Body of pancreas (tissue), 4 donors: ENCODE results near the gene SCUBE1. TPM values are rescaled to one million over a fixed set of nuclear protein-coding genes. Genes with fewer than 3 reads are reported as not detected.

Experiments
- ATAC-seq: fragments of 150-250 bp; one replicate; pipeline ENCODE4 v1.9.1; 2016
- DNase-seq, 4 donors: peaks; one replicate each; pipeline ENCODE4 v3.0.0-alpha.2; 2019
- H3K27ac ChIP-seq, 4 donors: fragments of 200-600 bp; sonication (generic); 1 replicate in 3 of 4; 2 replicates in 1 of 4; pipeline versions ENCODE4 v1.5.1 to v1.6.1; 2016 to 2019; ENCODE audit warnings: mild to moderate bottlenecking in 1 of 4, mixed read lengths in 1 of 4, moderate library complexity in 1 of 4
- H3K27me3 ChIP-seq, 2 donors: fragments of 200-600 bp; sonication (generic); one replicate each; pipeline ENCODE4 v1.6.0; 2016; ENCODE audit warnings: mild to moderate bottlenecking in 1 of 2
- H3K36me3 ChIP-seq, 2 donors: fragments of 200-600 bp; sonication (generic); replicated peaks in 1 of 2; 2 replicates each; pipeline ENCODE4 v1.5.1; 2016; ENCODE audit warnings: low read depth in 2 of 2; ENCODE audit not compliant: insufficient read depth in 1 of 2
- H3K4me1 ChIP-seq: fragments of 200-600 bp; sonication (generic); one replicate; pipeline ENCODE4 v1.6.0; 2016
- H3K4me3 ChIP-seq, 2 donors: fragments of 200-600 bp; sonication (generic); 1 replicate in 1 of 2; 2 replicates in 1 of 2; pipeline ENCODE4 v1.5.1; 2016 to 2019
- H3K9me3 ChIP-seq, 3 donors: fragments of 200-600 bp; sonication (generic); 1 replicate in 2 of 3; 2 replicates in 1 of 3; pipeline ENCODE4 v1.5.1; 2016
- CTCF ChIP-seq, 7 experiments: fragments of 450-650 bp in 4 of 7; fragments of 200-600 bp in 3 of 7; sonication (generic) in 3 of 7; IDR thresholded peaks; one replicate each; pipeline ENCODE4 v1.5.1; 2016 to 2019; ENCODE audit warnings: antibody characterized with exemption in 7 of 7
- POLR2A ChIP-seq, 3 donors: fragments of 450-650 bp; IDR thresholded peaks; one replicate each; pipeline ENCODE4 v1.6.1; 2016; ENCODE audit warnings: antibody characterized with exemption in 3 of 3, mild to moderate bottlenecking in 2 of 3
- WGBS, 2 donors: methylation state at CpG; one replicate each; pipeline ENCODE4 v1.1.5; 2017; 5-methylcytosine and 5-hydroxymethylcytosine counted together
- intact Hi-C: fragments of 100-400 bp; cut with DNase I; formaldehyde crosslinking; loops from one replicate; pipeline ENCODE4 v1.15.1; 2023
- total RNA-seq, 2 donors: library from RNA; depleted of rRNA; stranded (reverse); fragments of >200 nt; gene quantifications; one replicate each; pipeline ENCODE4 v1.1.0, GENCODE V29; 2016

SCUBE1 gene
- total RNA-seq, 2 donors from 2014 or later: under 0.01 to 0.26 TPM

DNA sequence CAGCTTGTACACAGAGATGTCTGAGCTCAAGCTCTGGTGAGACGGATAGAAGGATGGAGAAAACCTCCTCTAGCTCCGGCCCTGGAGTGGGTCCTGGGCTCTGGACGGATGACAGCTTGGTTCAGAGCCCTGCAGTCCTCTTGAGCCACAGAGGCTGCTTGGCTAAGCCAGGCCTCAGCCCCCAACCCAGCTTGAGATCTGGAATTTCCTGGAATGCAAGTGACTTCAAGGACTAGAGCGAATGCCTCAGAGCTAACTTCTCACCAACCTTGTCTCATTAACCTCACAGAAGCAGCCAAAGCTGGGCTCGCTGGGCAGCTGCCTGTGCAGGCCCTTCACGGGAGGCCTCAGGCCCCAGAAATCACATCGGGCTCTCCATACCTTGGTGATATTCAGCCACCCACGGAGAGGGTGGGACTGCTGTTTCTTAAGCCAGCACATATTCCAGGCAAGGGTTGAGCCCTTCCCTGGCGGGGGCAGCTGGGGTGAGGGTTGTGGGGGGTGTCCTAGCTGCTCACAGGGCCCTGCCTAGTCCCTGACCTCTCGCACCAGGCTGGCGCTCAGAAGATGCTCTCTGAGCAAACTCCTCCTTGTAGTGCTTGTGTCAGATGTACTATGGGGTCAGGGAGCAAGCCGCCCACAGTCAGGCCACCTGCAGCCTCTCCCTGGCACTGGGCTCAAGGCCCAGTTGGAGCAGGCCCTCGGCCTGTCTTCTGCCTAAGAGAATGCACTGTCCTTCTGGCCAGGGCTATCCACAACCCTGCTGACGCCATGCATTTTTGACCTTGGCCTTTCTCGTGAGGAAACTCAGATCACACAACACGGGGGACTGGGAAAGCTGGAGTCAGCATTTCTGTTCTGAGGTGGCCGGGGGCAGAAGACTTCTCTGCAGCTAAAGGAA lies 82.6 kb downstream of the SCUBE1 start:
- H3K4me1 ChIP-seq: peaks cover 13% of the 10 kb centered on the region
- no peak for TF ChIP-seq CTCF (IDR thresholded peaks at IDR 0.05)
- no peak for TF ChIP-seq POLR2A (IDR thresholded peaks at IDR 0.05)
- no peak for DNase-seq
- H3K27me3 ChIP-seq: no peaks in the 10 kb centered on the region
- no peak overlapping the region for H3K27ac ChIP-seq
- 78 to 87% methylated on average over 11 to 17 of the region's 17 CpGs for WGBS, 2 donors
- no peaks in the 10 kb centered on the region for H3K9me3 ChIP-seq
- intact Hi-C loops: no loop called here
- ATAC-seq: no peak
- no peak overlapping the region for H3K4me3 ChIP-seq
- H3K36me3 ChIP-seq: no peaks in the 10 kb centered on the region

- no peak for TF ChIP-seq CTCF (IDR thresholded peaks at IDR 0.05)
- TF ChIP-seq POLR2A (IDR thresholded peaks at IDR 0.05): no peak
- DNase-seq (no peak), ATAC-seq (no peak)
- WGBS, 2 donors: 53 to 77% methylated on average over 4 to 20 of the region's 20 CpGs
- H3K27me3 ChIP-seq: no peaks in the 10 kb centered on the region
- no peaks in the 10 kb centered on the region for H3K36me3 ChIP-seq
- intact Hi-C loops: no loop called here
- no peaks in the 10 kb centered on the region for H3K9me3 ChIP-seq
- no peak overlapping the region for H3K27ac ChIP-seq
- no peaks in the 10 kb centered on the region for H3K4me1 ChIP-seq
- H3K4me3 ChIP-seq: no peak overlapping the region
These were observed 85.2 kb downstream of the SCUBE1 start for GRCh38 chr22:43257961-43258360.

- DNase-seq (no peak), ATAC-seq (no peak)
- H3K36me3 ChIP-seq: no peaks in the 10 kb centered on the region
- TF ChIP-seq CTCF (IDR thresholded peaks at IDR 0.05) (no peak), POLR2A (IDR thresholded peaks at IDR 0.05) (no peak)
- no peaks in the 10 kb centered on the region for H3K27me3 ChIP-seq
- H3K4me1 ChIP-seq: no peaks in the 10 kb centered on the region
- H3K4me3 ChIP-seq: no peak overlapping the region
- H3K27ac ChIP-seq: no peak overlapping the region
- intact Hi-C loops: no loop called here
- WGBS, 2 donors: 54 to 56% methylated on average over 9 to 10 of the region's 10 CpGs
- no peaks in the 10 kb centered on the region for H3K9me3 ChIP-seq
These were observed 85.6 kb downstream of the SCUBE1 start for GRCh38 chr22:43257549-43257948.

- Histone ChIP-seq H3K4me3 (no peak overlapping the region), H3K9me3 (no peaks in the 10 kb centered on the region), H3K36me3 (no peaks in the 10 kb centered on the region), H3K27ac (no peak overlapping the region), H3K27me3 (no peaks in the 10 kb centered on the region), H3K4me1 (no peaks in the 10 kb centered on the region)
- ATAC-seq (no peak), DNase-seq (no peak)
- WGBS, 2 donors: 61 to 71% methylated on average over 8 of the region's 8 CpGs
- no peak for TF ChIP-seq CTCF (IDR thresholded peaks at IDR 0.05)
- no peak for TF ChIP-seq POLR2A (IDR thresholded peaks at IDR 0.05)
- intact Hi-C loops: no loop called here
These were observed 86.1 kb downstream of the SCUBE1 start for GRCh38 chr22:43256976-43257545.
